Measurements from ENCODE around the gene ZNF296.
A peak's percentile ranks its signal among the peaks of the same experiment; 100 is the strongest.

ZNF296 gene

GRCh38 chr19:45103156-45103507 is 26.9 kb upstream of the ZNF296 start:
- DNase-seq (ENCODE audit: low read depth in 2 of 2) = no peak

GRCh38 chr19:45102481-45102880 is 26.2 kb upstream of the ZNF296 start:
- DNase-seq (ENCODE audit: low read depth in 2 of 2) = no peak

GRCh38 chr19:45101806-45102205 is 25.5 kb upstream of the ZNF296 start:
- DNase-seq (ENCODE audit: low read depth in 2 of 2) = no peak

- no peak for DNase-seq (ENCODE audit: low read depth in 2 of 2)
Measured at GRCh38 chr19:45100846-45101252, 24.6 kb upstream of the ZNF296 start.

- no peak for DNase-seq (ENCODE audit: low read depth in 2 of 2)
Measured at GRCh38 chr19:45100201-45100600, 23.9 kb upstream of the ZNF296 start.

GRCh38 chr19:45099467-45100191 is 23.4 kb upstream of the ZNF296 start:
- DNase-seq (ENCODE audit: low read depth in 2 of 2) = no peak

GRCh38 chr19:45098521-45099466 is 22.5 kb upstream of the ZNF296 start:
- DNase-seq (ENCODE audit: low read depth in 2 of 2) = no peak

- no peak for DNase-seq (ENCODE audit: low read depth in 2 of 2)
Measured at GRCh38 chr19:45097776-45098520, 21.7 kb upstream of the ZNF296 start.

GRCh38 chr19:45097450-45097775 is 21.1 kb upstream of the ZNF296 start:
- DNase-seq (ENCODE audit: low read depth in 2 of 2) = no peak

GRCh38 chr19:45096700-45097099 is 20.4 kb upstream of the ZNF296 start:
- DNase-seq (ENCODE audit: low read depth in 2 of 2) = no peak

GRCh38 chr19:45095496-45096413 is 19.5 kb upstream of the ZNF296 start:
- DNase-seq (ENCODE audit: low read depth in 2 of 2) = no peak

GRCh38 chr19:45094707-45095106 is 18.4 kb upstream of the ZNF296 start:
- no peak for DNase-seq (ENCODE audit: low read depth in 2 of 2)

GRCh38 chr19:45094137-45094536 is 17.9 kb upstream of the ZNF296 start:
- no peak for DNase-seq (ENCODE audit: low read depth in 2 of 2)

- peak; percentile 84 to 90 for DNase-seq (ENCODE audit: low read depth in 2 of 2)
Measured at GRCh38 chr19:45092747-45093678, 16.7 kb upstream of the ZNF296 start, which contains the start of gene PPP1R37. Gene PPP1R37, plus strand, starts transcription at chr19:45093179. Its CDS starts 147 bp downstream, at chr19:45093326.

GRCh38 chr19:45091031-45091923 is 15.0 kb upstream of the ZNF296 start:
- DNase-seq (ENCODE audit: low read depth in 2 of 2) = peak; percentile 95 to 96

GRCh38 chr19:45090606-45091005 is 14.3 kb upstream of the ZNF296 start:
- DNase-seq (ENCODE audit: low read depth in 2 of 2) = no peak

- no peak for DNase-seq (ENCODE audit: low read depth in 2 of 2)
Measured at GRCh38 chr19:45090034-45090433, 13.8 kb upstream of the ZNF296 start.

GRCh38 chr19:45087531-45087930 is 11.3 kb upstream of the ZNF296 start:
- DNase-seq (ENCODE audit: low read depth in 2 of 2) = peak in 1 of 2 experiments; percentile 12

GRCh38 chr19:45086480-45086879 is 10.2 kb upstream of the ZNF296 start:
- no peak for DNase-seq (ENCODE audit: low read depth in 2 of 2)
